HFFc6 (cell line): ENCODE results near the gene TMSB4X. TPM values are rescaled to one million over a fixed set of nuclear protein-coding genes. Genes with fewer than 3 reads are reported as not detected.
A peak's percentile ranks its signal among the peaks of the same experiment; 100 is the strongest.

ENCODE experiments used
- DNase-seq: peaks from one replicate; pipeline ENCODE4 v3.0.0-alpha.2; 2018
- H3K27ac Mint-ChIP-seq: 2 replicates; pipeline ENCODE4 v1.8.0; 2020; ENCODE audit warnings: mild to moderate bottlenecking, mixed read lengths
- H3K27me3 Mint-ChIP-seq: 2 replicates; pipeline ENCODE4 v1.8.0; 2021; ENCODE audit warnings: mild to moderate bottlenecking, moderate library complexity, mixed read lengths; ENCODE audit not compliant: insufficient read depth
- H3K36me3 Mint-ChIP-seq: 2 replicates; pipeline ENCODE4 v1.8.0; 2021; ENCODE audit warnings: low read depth, mixed read lengths
- H3K4me1 Mint-ChIP-seq: 2 replicates; pipeline ENCODE4 v1.8.0; 2020; ENCODE audit warnings: low read depth, mixed read lengths
- H3K4me3 Mint-ChIP-seq: 2 replicates; pipeline ENCODE4 v1.8.0; 2020; ENCODE audit warnings: mild to moderate bottlenecking, moderate library complexity, mixed read lengths
- H3K9me3 Mint-ChIP-seq: 2 replicates; pipeline ENCODE4 v1.8.0; 2020; ENCODE audit warnings: mild to moderate bottlenecking, mixed read lengths
- long read RNA-seq: library from polyadenylated mRNA; unstranded; transcript quantifications from one replicate; pipeline ENCODE4 v2.0.0, GENCODE V29; 2019
- total RNA-seq, 6 experiments: library from RNA; stranded (reverse); fragmentation: NEBNext Ultra II Directional; extraction: Animal tissue kit (Norgen Biotek cat#: 25700); gene quantifications; 2 replicates in 1 of 6; 3 replicates in 5 of 6; pipeline ENCODE4 v1.2.3, GENCODE V29; 2021
- TF ChIP-seq, protein P1 (sequence below): fragments of 200-600 bp; sonication (generic); IDR thresholded peaks from 2 replicates; pipeline ENCODE4 v1.5.0; 2021; ENCODE audit warnings: antibody characterized with exemption, mild to moderate bottlenecking

TMSB4X gene
- total RNA-seq, result 1,000 to 10,000 TPM; 2,364 to 3,067 (median 2,845) TPM
- long read RNA-seq, transcript TMSB4X-204 (3 exons, 628 nt), result major isoform, 2,521 of 2,564 reads
- long read RNA-seq, transcript TMSB4X-203 (2 exons, 1,702 nt), result minor isoform, 19 of 2,564 reads
- long read RNA-seq, transcript TMSB4X-202 (3 exons, 767 nt), result minor isoform, 6 of 2,564 reads
- long read RNA-seq, partial matches to known transcripts, result 17 of 2,564 reads
- long read RNA-seq, other reads (novel, unspliced or antisense), result 1 of 2,564 reads

DNA sequence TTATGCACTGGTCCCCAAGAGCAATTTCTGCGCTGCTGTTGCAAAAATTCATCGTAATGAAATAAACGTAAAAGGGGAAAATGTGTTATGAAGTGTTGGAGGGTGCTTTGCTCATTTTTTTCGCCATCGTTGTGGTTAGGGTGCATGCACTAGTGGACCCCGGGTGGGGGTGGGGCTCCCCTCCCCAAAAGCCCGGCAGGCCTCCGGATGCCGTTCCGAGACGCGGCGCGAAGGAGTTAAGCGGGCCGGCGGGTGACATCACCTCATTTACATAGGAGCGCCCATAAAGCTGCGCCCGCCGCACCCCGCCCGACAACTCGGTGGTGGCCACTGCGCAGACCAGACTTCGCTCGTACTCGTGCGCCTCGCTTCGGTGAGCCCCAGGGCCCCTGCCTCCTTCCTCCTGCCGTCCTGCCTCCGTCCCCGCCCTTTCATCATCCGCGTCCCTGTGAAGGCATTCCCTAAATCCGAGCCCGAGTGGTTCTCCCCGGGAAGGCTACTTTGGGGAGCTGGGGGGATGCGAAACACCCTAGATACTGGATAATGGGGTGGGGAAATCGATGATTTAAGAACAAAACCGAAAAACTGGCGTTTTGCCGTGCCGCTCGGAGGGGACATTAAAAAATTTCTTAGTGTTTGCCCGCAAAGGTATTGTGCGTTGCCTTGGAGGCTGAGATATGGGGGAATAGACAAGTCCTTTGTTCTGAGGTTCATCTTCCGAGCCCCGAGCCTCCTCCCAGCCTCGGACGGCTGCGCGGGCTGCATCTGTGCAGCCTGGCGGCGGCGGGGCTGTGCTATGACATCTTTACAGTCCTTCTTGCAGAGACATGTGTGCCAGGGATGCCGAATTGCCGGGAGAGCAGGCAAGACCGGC, at the start of gene TMSB4X:
Gene TMSB4X, plus strand, starts transcription at position 315 of the 874 bp plus-strand sequence.
- Mint-ChIP-seq H3K27ac (peak within 1 kb of the TSS; percentile 97), H3K4me3 (peak within 1 kb of the TSS; percentile 94), H3K9me3 (no peaks in the 10 kb centered on the region; the same call in 1 of the 2 replicates), H3K4me1 (peaks cover 28% of the 10 kb centered on the region), H3K36me3 (peaks cover 29% of the 10 kb centered on the region), H3K27me3 (peaks cover 9% of the 10 kb centered on the region)
- TF ChIP-seq, protein P1, sequence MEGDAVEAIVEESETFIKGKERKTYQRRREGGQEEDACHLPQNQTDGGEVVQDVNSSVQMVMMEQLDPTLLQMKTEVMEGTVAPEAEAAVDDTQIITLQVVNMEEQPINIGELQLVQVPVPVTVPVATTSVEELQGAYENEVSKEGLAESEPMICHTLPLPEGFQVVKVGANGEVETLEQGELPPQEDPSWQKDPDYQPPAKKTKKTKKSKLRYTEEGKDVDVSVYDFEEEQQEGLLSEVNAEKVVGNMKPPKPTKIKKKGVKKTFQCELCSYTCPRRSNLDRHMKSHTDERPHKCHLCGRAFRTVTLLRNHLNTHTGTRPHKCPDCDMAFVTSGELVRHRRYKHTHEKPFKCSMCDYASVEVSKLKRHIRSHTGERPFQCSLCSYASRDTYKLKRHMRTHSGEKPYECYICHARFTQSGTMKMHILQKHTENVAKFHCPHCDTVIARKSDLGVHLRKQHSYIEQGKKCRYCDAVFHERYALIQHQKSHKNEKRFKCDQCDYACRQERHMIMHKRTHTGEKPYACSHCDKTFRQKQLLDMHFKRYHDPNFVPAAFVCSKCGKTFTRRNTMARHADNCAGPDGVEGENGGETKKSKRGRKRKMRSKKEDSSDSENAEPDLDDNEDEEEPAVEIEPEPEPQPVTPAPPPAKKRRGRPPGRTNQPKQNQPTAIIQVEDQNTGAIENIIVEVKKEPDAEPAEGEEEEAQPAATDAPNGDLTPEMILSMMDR, result no peak; the same call in 1 of the 2 replicates
- peak; percentile 83 for DNase-seq

DNA sequence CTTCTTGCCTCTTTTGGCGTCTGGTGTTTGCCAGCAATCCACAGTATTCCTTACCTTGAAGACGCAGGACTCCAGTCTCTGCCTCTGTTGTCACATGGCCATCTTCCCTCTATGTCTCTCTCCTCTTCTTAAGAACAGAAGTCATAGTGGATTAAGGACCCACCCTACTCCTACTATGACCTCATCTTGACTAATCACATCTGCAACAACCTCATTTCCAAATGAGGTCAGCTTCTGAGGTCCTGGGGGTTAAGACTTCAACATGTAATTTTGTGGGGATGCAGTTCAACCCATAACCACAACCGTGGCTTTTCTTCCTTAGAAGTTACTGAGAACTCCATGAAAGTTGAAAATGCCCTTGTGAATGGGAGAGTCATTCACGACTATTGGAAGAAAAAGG, 45.2 kb upstream of the TMSB4X start:
- TF ChIP-seq, protein P1, result no peak
- peaks cover 2% of the 10 kb centered on the region; the same call in 1 of the 2 replicates for H3K27me3 Mint-ChIP-seq
- H3K27ac Mint-ChIP-seq, result no peak overlapping the region
- H3K4me3 Mint-ChIP-seq, result no peak overlapping the region
- no peaks in the 10 kb centered on the region for H3K36me3 Mint-ChIP-seq
- no peak for DNase-seq
- peaks cover 9% of the 10 kb centered on the region; the same call in 1 of the 2 replicates for H3K4me1 Mint-ChIP-seq
- H3K9me3 Mint-ChIP-seq, result no peaks in the 10 kb centered on the region

DNA sequence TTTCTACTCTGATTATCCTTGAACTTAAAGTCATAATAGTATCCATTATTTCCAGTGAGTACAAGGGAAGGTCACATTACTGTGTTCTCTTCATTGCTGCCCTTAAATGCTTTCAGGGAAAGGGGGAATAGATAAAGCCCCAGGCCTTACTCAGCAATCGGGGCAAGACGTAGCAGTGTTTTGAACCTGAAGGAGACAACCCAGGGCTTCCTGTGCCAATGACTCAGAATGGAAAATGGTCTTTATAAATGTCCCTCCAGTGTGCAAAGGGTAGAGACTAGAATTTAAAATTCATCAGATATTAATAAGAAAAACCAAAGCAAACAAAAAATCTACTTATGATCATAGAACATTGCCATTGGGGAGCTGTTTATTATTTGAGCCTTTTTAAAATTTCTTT, 44.8 kb upstream of the TMSB4X start:
- Mint-ChIP-seq H3K9me3 (no peaks in the 10 kb centered on the region), H3K36me3 (no peaks in the 10 kb centered on the region), H3K4me3 (no peak overlapping the region), H3K4me1 (peaks cover 9% of the 10 kb centered on the region; the same call in 1 of the 2 replicates), H3K27me3 (peaks cover under 1% of the 10 kb centered on the region; the same call in 1 of the 2 replicates), H3K27ac (no peak overlapping the region)
- no peak for DNase-seq
- TF ChIP-seq, protein P1, result no peak

DNA sequence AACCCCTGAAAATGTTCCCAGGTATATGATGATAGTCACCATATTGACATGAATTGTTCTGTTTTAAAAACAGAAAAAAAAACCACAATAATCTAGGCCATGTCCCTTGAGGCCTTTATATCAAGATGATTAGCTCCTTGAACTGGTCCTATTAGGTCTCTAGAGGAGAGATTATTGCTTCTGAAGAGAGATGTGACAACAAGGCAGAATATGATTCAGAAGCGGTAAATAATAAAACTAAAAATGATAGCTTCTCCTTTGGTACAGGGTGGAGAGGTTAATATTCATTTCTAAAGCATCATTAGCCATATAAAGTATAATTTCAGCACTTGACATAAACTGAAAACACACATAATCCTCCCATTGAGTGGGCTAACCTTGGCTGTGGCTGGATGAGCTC, 42.7 kb upstream of the TMSB4X start:
- no peak overlapping the region for H3K27ac Mint-ChIP-seq
- H3K9me3 Mint-ChIP-seq, result 0 out of 2 replicates have a peak, but pooled peaks cover 4% of the 10 kb centered on the region
- TF ChIP-seq, protein P1, result no peak
- peaks cover 9% of the 10 kb centered on the region; the same call in 1 of the 2 replicates for H3K4me1 Mint-ChIP-seq
- DNase-seq, result no peak
- H3K36me3 Mint-ChIP-seq, result no peaks in the 10 kb centered on the region
- no peak overlapping the region for H3K4me3 Mint-ChIP-seq
- no peaks in the 10 kb centered on the region for H3K27me3 Mint-ChIP-seq

DNA sequence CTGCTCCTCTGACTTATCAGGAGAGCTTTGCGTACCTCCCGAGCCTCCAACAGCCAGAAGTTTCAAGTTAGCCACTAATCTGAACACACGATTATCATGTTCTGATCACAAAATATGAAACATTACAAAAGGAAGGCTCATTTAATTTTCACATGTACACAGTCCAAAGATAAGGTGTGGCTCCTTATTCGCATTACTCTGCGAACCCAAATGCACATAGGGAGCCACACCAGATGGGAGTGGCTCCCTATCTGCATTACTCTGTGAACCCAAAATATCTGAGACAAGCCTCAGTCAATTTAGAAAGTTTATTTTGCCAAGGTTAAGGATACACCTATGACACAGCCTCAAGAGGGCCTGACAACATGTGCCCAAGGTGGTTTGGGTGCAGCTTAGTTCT, 40.1 kb upstream of the TMSB4X start:
- no peak overlapping the region for H3K27ac Mint-ChIP-seq
- 0 out of 2 replicates have a peak, but pooled peaks cover 4% of the 10 kb centered on the region for H3K9me3 Mint-ChIP-seq
- DNase-seq, result no peak

More for the DNA sequence above, 40.1 kb upstream of the TMSB4X start:
- Mint-ChIP-seq H3K27me3 (no peaks in the 10 kb centered on the region), H3K36me3 (no peaks in the 10 kb centered on the region), H3K4me1 (peaks cover 4% of the 10 kb centered on the region; the same call in 1 of the 2 replicates), H3K4me3 (no peak overlapping the region)
- TF ChIP-seq, protein P1, result no peak
